H9 (cell line): ENCODE data around the gene TMPRSS2. TPM values are rescaled to one million over a fixed set of nuclear protein-coding genes. Genes with fewer than 3 reads are reported as not detected.

Experiments
- DNase-seq: peaks from one replicate; pipeline ENCODE4 v3.0.0-alpha.2; 2017
- H2AFZ ChIP-seq: one replicate; pipeline ENCODE4 v1.6.1; 2013; ENCODE audit warnings: mild to moderate bottlenecking, low read length, control low read depth, moderate library complexity
- H2AK5ac ChIP-seq: 2 replicates; pipeline ENCODE4 v1.6.1; 2013; ENCODE audit warnings: low read length, control low read depth, mixed read lengths; ENCODE audit not compliant: insufficient read length
- H2BK120ac ChIP-seq: one replicate; pipeline ENCODE4 v1.6.1; 2013; ENCODE audit warnings: low read depth, mild to moderate bottlenecking, low read length, control low read depth, inconsistent platforms; ENCODE audit not compliant: poor library complexity, severe bottlenecking
- H2BK12ac ChIP-seq: 2 replicates; pipeline ENCODE4 v1.6.1; 2013; ENCODE audit warnings: low read length, control low read depth, mixed read lengths, low read depth; ENCODE audit not compliant: insufficient read length
- H2BK15ac ChIP-seq: 2 replicates; pipeline ENCODE4 v1.6.1; 2013; ENCODE audit warnings: low read depth, low read length, control low read depth
- H2BK20ac ChIP-seq: one replicate; pipeline ENCODE4 v1.6.1; 2013; ENCODE audit warnings: low read depth, mild to moderate bottlenecking, low read length, control low read depth, inconsistent platforms; ENCODE audit not compliant: poor library complexity, severe bottlenecking
- H2BK5ac ChIP-seq: 2 replicates; pipeline ENCODE4 v1.6.1; 2013; ENCODE audit warnings: low read length, control low read depth, mixed read lengths; ENCODE audit not compliant: insufficient read length
- H3K14ac ChIP-seq: 2 replicates; pipeline ENCODE4 v1.6.1; 2013; ENCODE audit warnings: low read length, control low read depth; ENCODE audit not compliant: insufficient read depth
- H3K18ac ChIP-seq: 2 replicates; pipeline ENCODE4 v1.6.1; 2013; ENCODE audit warnings: low read depth, mild to moderate bottlenecking, mixed read lengths, low read length, control low read depth; ENCODE audit not compliant: insufficient read length
- H3K23ac ChIP-seq: 2 replicates; pipeline ENCODE4 v1.6.1; 2013; ENCODE audit warnings: low read length, control low read depth, mixed read lengths, low read depth; ENCODE audit not compliant: insufficient read length
- H3K23me2 ChIP-seq: 2 replicates; pipeline ENCODE4 v1.6.1; 2013; ENCODE audit warnings: low read depth, mild to moderate bottlenecking, mixed read lengths, low read length, control low read depth; ENCODE audit not compliant: insufficient read length, poor library complexity, severe bottlenecking
- H3K27ac ChIP-seq: 2 replicates; pipeline ENCODE4 v1.5.1; 2013; ENCODE audit warnings: low read length, control low read depth, mixed read lengths, low read depth; ENCODE audit not compliant: insufficient read length
- H3K27me3 ChIP-seq: 2 replicates; pipeline ENCODE4 v1.6.1; 2013; ENCODE audit warnings: low read length, control low read depth, inconsistent platforms; ENCODE audit not compliant: insufficient read depth
- H3K4ac ChIP-seq: 2 replicates; pipeline ENCODE4 v1.6.1; 2013; ENCODE audit warnings: low read depth, mild to moderate bottlenecking, control low read depth, inconsistent platforms, low read length, moderate library complexity
- H3K4me1 ChIP-seq: 2 replicates; pipeline ENCODE4 v1.6.1; 2013; ENCODE audit warnings: low read length, control low read depth, inconsistent platforms; ENCODE audit not compliant: insufficient read depth
- H3K4me2 ChIP-seq: 2 replicates; pipeline ENCODE4 v1.6.1; 2013; ENCODE audit warnings: low read length, control low read depth, mixed read lengths; ENCODE audit not compliant: insufficient read length, insufficient read depth
- H3K56ac ChIP-seq: 2 replicates; pipeline ENCODE4 v1.6.1; 2013; ENCODE audit warnings: low read depth, mild to moderate bottlenecking, mixed read lengths, low read length, control low read depth; ENCODE audit not compliant: insufficient read length
- H3K79me1 ChIP-seq: 2 replicates; pipeline ENCODE4 v1.6.1; 2013; ENCODE audit warnings: low read depth, mild to moderate bottlenecking, moderate library complexity, low read length, control low read depth, inconsistent platforms; ENCODE audit not compliant: insufficient read depth, poor library complexity, severe bottlenecking
- H3K79me2 ChIP-seq: 2 replicates; pipeline ENCODE4 v1.6.1; 2013; ENCODE audit warnings: low read length, control low read depth, inconsistent platforms; ENCODE audit not compliant: insufficient read depth
- H3K9ac ChIP-seq: 2 replicates; pipeline ENCODE4 v1.6.1; 2013; ENCODE audit warnings: low read length, control low read depth, mixed read lengths; ENCODE audit not compliant: insufficient read length; ENCODE audit errors: extremely low read depth
- H3K9me3 ChIP-seq: one replicate; pipeline ENCODE4 v1.6.1; 2013; ENCODE audit warnings: low read depth, low read length, inconsistent platforms; ENCODE audit not compliant: control insufficient read depth
- H3T11ph ChIP-seq: one replicate; pipeline ENCODE4 v1.6.1; 2013; ENCODE audit warnings: mild to moderate bottlenecking, low read length, control low read depth, inconsistent platforms
- H4K20me1 ChIP-seq: one replicate; pipeline ENCODE4 v1.6.1; 2013; ENCODE audit not compliant: control insufficient read depth, insufficient read length, insufficient read depth
- H4K5ac ChIP-seq: 2 replicates; pipeline ENCODE4 v1.6.1; 2013; ENCODE audit warnings: low read depth, mild to moderate bottlenecking, mixed read lengths, low read length, control low read depth; ENCODE audit not compliant: insufficient read length
- H4K8ac ChIP-seq: replicated peaks from 2 replicates; pipeline ENCODE4 v1.6.1; 2013; ENCODE audit warnings: low read length, control low read depth, mixed read lengths, low read depth; ENCODE audit not compliant: insufficient read length
- H4K91ac ChIP-seq: 2 replicates; pipeline ENCODE4 v1.6.1; 2013; ENCODE audit warnings: low read depth, mild to moderate bottlenecking, moderate library complexity, mixed read lengths, low read length, control low read depth; ENCODE audit not compliant: insufficient read length
- H3K27ac Mint-ChIP-seq, 3 experiments: 2 replicates in 2 of 3; 3 replicates in 1 of 3; pipeline ENCODE4 v1.8.0; 2020 to 2021; ENCODE audit warnings: mixed read lengths in 3 of 3, mild to moderate bottlenecking in 1 of 3, moderate library complexity in 1 of 3
- H3K27me3 Mint-ChIP-seq: 2 replicates; pipeline ENCODE4 v1.8.0; 2021; ENCODE audit warnings: low read depth, mild to moderate bottlenecking, moderate library complexity, mixed read lengths
- H3K36me3 Mint-ChIP-seq, 3 experiments: 2 replicates in 2 of 3; 3 replicates in 1 of 3; pipeline ENCODE4 v1.8.0; 2020 to 2021; ENCODE audit warnings: low read depth in 3 of 3, mixed read lengths in 3 of 3; ENCODE audit not compliant: insufficient read depth in 1 of 3
- H3K4me1 Mint-ChIP-seq, 2 experiments: 2 replicates each; pipeline ENCODE4 v1.8.0; 2020; ENCODE audit warnings: mixed read lengths in 2 of 2
- H3K4me3 Mint-ChIP-seq, 2 experiments: 2 replicates in 1 of 2; 3 replicates in 1 of 2; pipeline ENCODE4 v1.8.0; 2020 to 2021; ENCODE audit warnings: mild to moderate bottlenecking in 2 of 2, mixed read lengths in 2 of 2, moderate library complexity in 1 of 2
- H3K9me3 Mint-ChIP-seq, 2 experiments: 2 replicates in 1 of 2; 3 replicates in 1 of 2; pipeline ENCODE4 v1.8.0; 2020; ENCODE audit warnings: mild to moderate bottlenecking in 2 of 2, mixed read lengths in 2 of 2, moderate library complexity in 1 of 2
- CTCF ChIP-seq: fragments of 200-600 bp; sonication (generic); conservative IDR thresholded peaks from 3 replicates; pipeline ENCODE4 v1.8.0; 2021; ENCODE audit warnings: antibody characterized with exemption, mild to moderate bottlenecking
- WGBS: extraction: QIAGEN DNeasy Blood & Tissue Kit; methylation state at CpG from one replicate; pipeline ENCODE4 v1.1.7; 2013; ENCODE audit warnings: missing lambda C conversion rate, low lambda C conversion rate, mixed read lengths; ENCODE audit not compliant: insufficient read length; ENCODE audit errors: extremely low coverage; 5-methylcytosine and 5-hydroxymethylcytosine counted together
- total RNA-seq: library from RNA; stranded (reverse); gene quantifications from 2 replicates; pipeline ENCODE4 v1.2.1, GENCODE V29; 2021

The TMPRSS2 gene
- total RNA-seq, 1 experiment from 2014 or later: 12.1 TPM

DNA sequence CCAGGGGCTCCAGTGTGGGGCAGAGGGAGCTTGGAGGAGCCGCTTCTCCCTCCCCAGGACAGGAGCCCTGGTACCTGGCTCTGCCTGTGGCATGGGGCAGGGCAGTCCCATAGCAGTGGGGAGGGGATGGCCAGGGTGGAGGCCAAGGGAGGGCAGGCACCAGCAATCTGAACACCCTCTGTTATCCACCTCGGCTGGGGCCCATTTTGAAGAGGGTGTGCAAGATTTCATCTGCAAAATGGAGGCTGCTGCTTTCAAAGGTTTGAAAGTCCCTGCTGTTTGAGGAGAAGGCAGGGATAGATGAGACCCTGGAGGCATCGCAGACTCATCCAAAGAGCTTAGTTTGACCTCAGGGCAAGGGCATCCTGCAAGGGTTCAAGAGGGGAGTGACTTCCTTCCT is 15.2 kb upstream of the TMPRSS2 start:
- H3K56ac ChIP-seq: no peak overlapping the region
- H4K91ac ChIP-seq: no peak overlapping the region
- no peak overlapping the region for H2AFZ ChIP-seq
- DNase-seq: no peak
- no peak overlapping the region for H3K27ac ChIP-seq
- no peak overlapping the region for H2BK15ac ChIP-seq
- no CpG with 5 or more reads among the region's 3 CpGs for WGBS
- peaks cover 0 to 2% (median 0%) of the 10 kb centered on the region in 3 experiments; a peak in 2 of 7 replicates for H3K36me3 Mint-ChIP-seq
- no peak overlapping the region for H2BK20ac ChIP-seq
- no peak overlapping the region; a peak in 1 of 7 replicates for H3K27ac Mint-ChIP-seq
- no peak overlapping the region for H4K8ac ChIP-seq
- peaks cover 3% of the 10 kb centered on the region for H3K27me3 Mint-ChIP-seq
- H2BK5ac ChIP-seq: no peak overlapping the region
- no peak overlapping the region for H3K9ac ChIP-seq
- no peak overlapping the region for H3K4me2 ChIP-seq
- no peaks in the 10 kb centered on the region for H3K23me2 ChIP-seq
- no peak overlapping the region for H3K14ac ChIP-seq
- H4K5ac ChIP-seq: no peak overlapping the region
- no peaks in the 10 kb centered on the region for H3K79me2 ChIP-seq
- no peaks in the 10 kb centered on the region for H3K27me3 ChIP-seq
- H3K9me3 ChIP-seq: no peaks in the 10 kb centered on the region
- no peak overlapping the region for H3T11ph ChIP-seq
- no peaks in the 10 kb centered on the region for H3K79me1 ChIP-seq
- no peak overlapping the region for H3K18ac ChIP-seq
- no peak overlapping the region for H2AK5ac ChIP-seq
- H3K4ac ChIP-seq: no peak overlapping the region
- no peaks in the 10 kb centered on the region for H4K20me1 ChIP-seq
- H3K4me1 ChIP-seq: no peaks in the 10 kb centered on the region
- H2BK120ac ChIP-seq: no peak overlapping the region
- H3K4me1 Mint-ChIP-seq: 0 out of 4 replicates have a peak, but pooled peaks cover 0 to 2% of the 10 kb centered on the region in 2 experiments
- H3K23ac ChIP-seq: no peak overlapping the region
- H3K4me3 Mint-ChIP-seq: no peak overlapping the region
- H3K9me3 Mint-ChIP-seq: peaks cover 3 to 5% of the 10 kb centered on the region in 2 experiments; a peak in 2 of 5 replicates
- no peak overlapping the region for H2BK12ac ChIP-seq
- TF ChIP-seq CTCF: no peak
